ENCODE measurements around the gene SNX5.

- no peak for TF ChIP-seq CTCF (optimal IDR thresholded peaks at IDR 0.05 in 1 of 3, IDR thresholded peaks at IDR 0.05 in 1 of 3, conservative IDR thresholded peaks at IDR 0.05 in 1 of 3; ENCODE audit: extremely low read depth in 1 of 3, insufficient read depth in 2 of 3, low read length in 3 of 3)
- TF ChIP-seq EZH2 (IDR thresholded peaks at IDR 0.05; ENCODE audit: low read length), result no peak
Measured at GRCh38 chr20:17967521-17968365, 851 bp downstream of the SNX5 start.

Measured in keratinocyte (primary cell).